Progenitor cell of endocrine pancreas (in vitro differentiated cells): Measurements from ENCODE around the gene REPS1. TPM values are rescaled to one million over a fixed set of nuclear protein-coding genes. Genes with fewer than 3 reads are reported as not detected.
"Not testable (repeated sequence)": the region's sequence is repeated elsewhere in the genome, so short reads cannot be mapped to it uniquely, and the experiment has no call there.

Source experiments
- DNase-seq: peaks from one replicate; pipeline ENCODE4 v3.0.0; 2021; ENCODE audit warnings: low spot score; ENCODE audit not compliant: unreplicated experiment
- H3K27ac Mint-ChIP-seq: 2 replicates; pipeline ENCODE4 v1.8.0; 2021; ENCODE audit warnings: mild to moderate bottlenecking, moderate library complexity, mixed read lengths
- H3K27me3 Mint-ChIP-seq: 2 replicates; pipeline ENCODE4 v1.8.0; 2021; ENCODE audit warnings: mixed read lengths
- H3K36me3 Mint-ChIP-seq: 2 replicates; pipeline ENCODE4 v1.8.0; 2022; ENCODE audit warnings: mixed read lengths; ENCODE audit not compliant: insufficient read depth
- H3K4me1 Mint-ChIP-seq: 2 replicates; pipeline ENCODE4 v1.8.0; 2021; ENCODE audit warnings: low read depth, mixed read lengths
- H3K4me3 Mint-ChIP-seq: 2 replicates; pipeline ENCODE4 v1.8.0; 2021; ENCODE audit warnings: low read depth, mild to moderate bottlenecking, moderate library complexity, mixed read lengths
- H3K9me3 Mint-ChIP-seq: 2 replicates; pipeline ENCODE4 v1.8.0; 2021; ENCODE audit warnings: low read depth, mixed read lengths
- CTCF ChIP-seq: fragments of 200-600 bp; sonication (generic); IDR thresholded peaks from one replicate; pipeline ENCODE4 v1.5.0; 2021; ENCODE audit warnings: antibody characterized with exemption, mild to moderate bottlenecking; ENCODE audit not compliant: unreplicated experiment
- total RNA-seq: library from RNA; stranded (reverse); gene quantifications from 2 replicates; pipeline ENCODE4 v1.2.1, GENCODE V29; 2021

REPS1 gene
- total RNA-seq, 1 donor from 2014 or later = 60.3 TPM

- Mint-ChIP-seq H3K4me3 (no peak overlapping the region), H3K36me3 (no peaks in the 10 kb centered on the region), H3K27me3 (peaks cover 56% of the 10 kb centered on the region), H3K27ac (no peak overlapping the region), H3K9me3 (no peaks in the 10 kb centered on the region), H3K4me1 (peaks cover 6% of the 10 kb centered on the region)
- TF ChIP-seq CTCF = no peak
- no peak for DNase-seq
Measured at GRCh38 chr6:139003751-139004150, 15.7 kb upstream of the REPS1 start.

DNA sequence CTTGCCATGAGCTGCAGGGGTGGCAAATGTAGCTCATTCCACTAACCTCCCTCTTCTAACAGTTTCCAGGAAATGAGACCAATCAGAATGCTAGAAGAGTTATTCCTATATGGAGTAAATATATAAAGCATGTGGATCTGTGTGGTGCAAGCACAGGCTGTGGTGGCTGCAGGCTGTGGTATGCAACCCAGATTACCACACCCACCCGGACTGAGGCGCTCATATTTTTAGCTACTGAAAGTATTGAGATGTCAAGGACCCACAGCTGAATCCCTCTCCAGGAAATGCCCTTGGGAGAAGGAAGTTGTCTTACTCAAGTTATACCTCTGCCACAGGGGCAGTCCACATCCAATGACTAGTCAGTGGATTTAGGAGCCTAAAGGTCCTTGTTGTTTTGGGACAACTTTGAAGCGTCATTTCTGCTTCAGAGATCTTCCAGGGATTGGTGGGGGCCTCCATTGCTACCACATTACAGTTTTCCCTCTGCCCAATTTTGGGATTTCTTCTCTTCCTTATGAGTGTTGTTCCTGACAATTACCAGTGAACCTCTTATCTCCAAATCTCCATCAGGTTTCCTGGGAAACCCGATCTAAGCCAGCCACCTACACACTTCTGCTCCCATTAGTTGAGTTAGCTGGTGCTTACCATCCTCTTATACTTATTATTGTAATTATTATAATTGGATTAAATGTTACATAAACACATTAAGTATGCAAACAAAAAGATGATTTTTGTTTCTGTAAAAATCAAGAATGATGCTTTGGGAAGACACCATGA lies 12.1 kb upstream of the REPS1 start:
- Mint-ChIP-seq H3K9me3 (no peaks in the 10 kb centered on the region), H3K4me3 (no peak overlapping the region), H3K4me1 (peaks cover 5% of the 10 kb centered on the region), H3K27me3 (peaks cover 52% of the 10 kb centered on the region), H3K27ac (no peak overlapping the region), H3K36me3 (no peaks in the 10 kb centered on the region)
- TF ChIP-seq CTCF = no peak
- DNase-seq = no peak

- TF ChIP-seq CTCF = no peak
- H3K4me3 Mint-ChIP-seq = no peak overlapping the region
- H3K27ac Mint-ChIP-seq = no peak overlapping the region
- peaks cover 71% of the 10 kb centered on the region for H3K27me3 Mint-ChIP-seq
- no peaks in the 10 kb centered on the region for H3K9me3 Mint-ChIP-seq
- peaks cover 2% of the 10 kb centered on the region for H3K4me1 Mint-ChIP-seq
- no peaks in the 10 kb centered on the region for H3K36me3 Mint-ChIP-seq
- no peak for DNase-seq
Measured at GRCh38 chr6:138997136-138997535, 9.1 kb upstream of the REPS1 start.

- TF ChIP-seq CTCF = no peak
- DNase-seq = no peak
- peaks cover 2% of the 10 kb centered on the region for H3K4me1 Mint-ChIP-seq
- H3K27me3 Mint-ChIP-seq = peaks cover 72% of the 10 kb centered on the region
- H3K9me3 Mint-ChIP-seq = no peaks in the 10 kb centered on the region
- H3K27ac Mint-ChIP-seq = no peak overlapping the region
- no peaks in the 10 kb centered on the region for H3K36me3 Mint-ChIP-seq
- H3K4me3 Mint-ChIP-seq = no peak overlapping the region
Measured at GRCh38 chr6:138996524-138996923, 8.5 kb upstream of the REPS1 start.

DNA sequence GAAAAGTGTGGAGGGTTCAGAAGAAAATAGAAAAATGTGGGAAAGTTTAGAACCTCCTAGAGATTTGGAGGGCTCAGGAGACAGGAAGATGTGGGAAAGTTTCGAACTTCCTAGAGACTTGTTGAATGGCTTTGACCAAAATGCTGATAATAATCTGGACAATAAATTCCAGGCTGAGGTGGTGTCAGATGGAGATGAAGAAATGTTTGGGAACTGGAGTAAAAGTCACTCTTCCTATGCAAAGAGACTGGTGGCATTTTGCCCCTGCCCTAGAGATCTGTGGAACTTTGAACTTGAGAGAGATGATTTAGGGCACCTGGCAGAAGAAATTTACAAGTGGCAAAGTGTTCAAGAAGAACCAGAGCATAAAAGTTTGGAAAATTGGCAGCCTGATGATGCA lies 5.4 kb upstream of the REPS1 start:
- H3K4me1 Mint-ChIP-seq = peaks cover 18% of the 10 kb centered on the region

DNA sequence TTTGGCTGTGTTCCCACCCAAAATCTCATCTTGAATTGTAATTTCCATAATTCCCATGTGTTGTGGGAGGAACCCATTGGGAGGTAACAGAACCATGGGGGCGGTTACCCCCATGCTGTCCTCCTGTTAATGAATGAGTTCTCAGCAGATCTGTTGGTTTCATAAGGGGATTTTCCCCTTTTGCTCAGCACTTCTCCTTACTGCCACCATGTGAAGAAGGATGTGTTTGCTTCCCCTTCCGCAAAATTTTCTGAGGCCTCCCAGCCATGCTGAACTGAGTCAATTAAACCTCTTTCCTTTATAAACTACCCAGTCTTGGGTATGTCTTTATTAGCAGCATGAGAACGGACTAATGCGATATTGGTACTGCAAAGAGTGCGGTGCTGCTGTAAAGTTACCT lies 4.9 kb upstream of the REPS1 start:
- DNase-seq, H3K27ac Mint-ChIP-seq, H3K36me3 Mint-ChIP-seq, H3K9me3 Mint-ChIP-seq, H3K4me3 Mint-ChIP-seq: not testable (repeated sequence)
- Mint-ChIP-seq H3K27me3 (peaks cover 49% of the 10 kb centered on the region), H3K4me1 (peaks cover 19% of the 10 kb centered on the region)

More for the DNA sequence above, 5.4 kb upstream of the REPS1 start:
- DNase-seq, H3K4me3 Mint-ChIP-seq, H3K9me3 Mint-ChIP-seq, H3K27ac Mint-ChIP-seq, H3K36me3 Mint-ChIP-seq: not testable (repeated sequence)
- H3K27me3 Mint-ChIP-seq = peaks cover 54% of the 10 kb centered on the region
